H9 (cell line): ENCODE data around the gene LYVE1. TPM values are rescaled to one million over a fixed set of nuclear protein-coding genes. Genes with fewer than 3 reads are reported as not detected.

ENCODE experiments used
- DNase-seq: peaks from one replicate; pipeline ENCODE4 v3.0.0-alpha.2; 2017
- H2AFZ ChIP-seq: one replicate; pipeline ENCODE4 v1.6.1; 2013; ENCODE audit warnings: mild to moderate bottlenecking, low read length, control low read depth, moderate library complexity
- H2AK5ac ChIP-seq: 2 replicates; pipeline ENCODE4 v1.6.1; 2013; ENCODE audit warnings: low read length, control low read depth, mixed read lengths; ENCODE audit not compliant: insufficient read length
- H2BK120ac ChIP-seq: one replicate; pipeline ENCODE4 v1.6.1; 2013; ENCODE audit warnings: low read depth, mild to moderate bottlenecking, low read length, control low read depth, inconsistent platforms; ENCODE audit not compliant: poor library complexity, severe bottlenecking
- H2BK12ac ChIP-seq: 2 replicates; pipeline ENCODE4 v1.6.1; 2013; ENCODE audit warnings: low read length, control low read depth, mixed read lengths, low read depth; ENCODE audit not compliant: insufficient read length
- H2BK15ac ChIP-seq: 2 replicates; pipeline ENCODE4 v1.6.1; 2013; ENCODE audit warnings: low read depth, low read length, control low read depth
- H2BK20ac ChIP-seq: one replicate; pipeline ENCODE4 v1.6.1; 2013; ENCODE audit warnings: low read depth, mild to moderate bottlenecking, low read length, control low read depth, inconsistent platforms; ENCODE audit not compliant: poor library complexity, severe bottlenecking
- H2BK5ac ChIP-seq: 2 replicates; pipeline ENCODE4 v1.6.1; 2013; ENCODE audit warnings: low read length, control low read depth, mixed read lengths; ENCODE audit not compliant: insufficient read length
- H3K14ac ChIP-seq: 2 replicates; pipeline ENCODE4 v1.6.1; 2013; ENCODE audit warnings: low read length, control low read depth; ENCODE audit not compliant: insufficient read depth
- H3K18ac ChIP-seq: 2 replicates; pipeline ENCODE4 v1.6.1; 2013; ENCODE audit warnings: low read depth, mild to moderate bottlenecking, mixed read lengths, low read length, control low read depth; ENCODE audit not compliant: insufficient read length
- H3K23ac ChIP-seq: 2 replicates; pipeline ENCODE4 v1.6.1; 2013; ENCODE audit warnings: low read length, control low read depth, mixed read lengths, low read depth; ENCODE audit not compliant: insufficient read length
- H3K23me2 ChIP-seq: 2 replicates; pipeline ENCODE4 v1.6.1; 2013; ENCODE audit warnings: low read depth, mild to moderate bottlenecking, mixed read lengths, low read length, control low read depth; ENCODE audit not compliant: insufficient read length, poor library complexity, severe bottlenecking
- H3K27ac ChIP-seq: 2 replicates; pipeline ENCODE4 v1.5.1; 2013; ENCODE audit warnings: low read length, control low read depth, mixed read lengths, low read depth; ENCODE audit not compliant: insufficient read length
- H3K27me3 ChIP-seq: 2 replicates; pipeline ENCODE4 v1.6.1; 2013; ENCODE audit warnings: low read length, control low read depth, inconsistent platforms; ENCODE audit not compliant: insufficient read depth
- H3K4ac ChIP-seq: 2 replicates; pipeline ENCODE4 v1.6.1; 2013; ENCODE audit warnings: low read depth, mild to moderate bottlenecking, control low read depth, inconsistent platforms, low read length, moderate library complexity
- H3K4me1 ChIP-seq: 2 replicates; pipeline ENCODE4 v1.6.1; 2013; ENCODE audit warnings: low read length, control low read depth, inconsistent platforms; ENCODE audit not compliant: insufficient read depth
- H3K4me2 ChIP-seq: 2 replicates; pipeline ENCODE4 v1.6.1; 2013; ENCODE audit warnings: low read length, control low read depth, mixed read lengths; ENCODE audit not compliant: insufficient read length, insufficient read depth
- H3K56ac ChIP-seq: 2 replicates; pipeline ENCODE4 v1.6.1; 2013; ENCODE audit warnings: low read depth, mild to moderate bottlenecking, mixed read lengths, low read length, control low read depth; ENCODE audit not compliant: insufficient read length
- H3K79me1 ChIP-seq: 2 replicates; pipeline ENCODE4 v1.6.1; 2013; ENCODE audit warnings: low read depth, mild to moderate bottlenecking, moderate library complexity, low read length, control low read depth, inconsistent platforms; ENCODE audit not compliant: insufficient read depth, poor library complexity, severe bottlenecking
- H3K79me2 ChIP-seq: 2 replicates; pipeline ENCODE4 v1.6.1; 2013; ENCODE audit warnings: low read length, control low read depth, inconsistent platforms; ENCODE audit not compliant: insufficient read depth
- H3K9ac ChIP-seq: 2 replicates; pipeline ENCODE4 v1.6.1; 2013; ENCODE audit warnings: low read length, control low read depth, mixed read lengths; ENCODE audit not compliant: insufficient read length; ENCODE audit errors: extremely low read depth
- H3K9me3 ChIP-seq: one replicate; pipeline ENCODE4 v1.6.1; 2013; ENCODE audit warnings: low read depth, low read length, inconsistent platforms; ENCODE audit not compliant: control insufficient read depth
- H3T11ph ChIP-seq: one replicate; pipeline ENCODE4 v1.6.1; 2013; ENCODE audit warnings: mild to moderate bottlenecking, low read length, control low read depth, inconsistent platforms
- H4K20me1 ChIP-seq: one replicate; pipeline ENCODE4 v1.6.1; 2013; ENCODE audit not compliant: control insufficient read depth, insufficient read length, insufficient read depth
- H4K5ac ChIP-seq: 2 replicates; pipeline ENCODE4 v1.6.1; 2013; ENCODE audit warnings: low read depth, mild to moderate bottlenecking, mixed read lengths, low read length, control low read depth; ENCODE audit not compliant: insufficient read length
- H4K8ac ChIP-seq: replicated peaks from 2 replicates; pipeline ENCODE4 v1.6.1; 2013; ENCODE audit warnings: low read length, control low read depth, mixed read lengths, low read depth; ENCODE audit not compliant: insufficient read length
- H4K91ac ChIP-seq: 2 replicates; pipeline ENCODE4 v1.6.1; 2013; ENCODE audit warnings: low read depth, mild to moderate bottlenecking, moderate library complexity, mixed read lengths, low read length, control low read depth; ENCODE audit not compliant: insufficient read length
- H3K27ac Mint-ChIP-seq, 3 experiments: 2 replicates in 2 of 3; 3 replicates in 1 of 3; pipeline ENCODE4 v1.8.0; 2020 to 2021; ENCODE audit warnings: mixed read lengths in 3 of 3, mild to moderate bottlenecking in 1 of 3, moderate library complexity in 1 of 3
- H3K27me3 Mint-ChIP-seq: 2 replicates; pipeline ENCODE4 v1.8.0; 2021; ENCODE audit warnings: low read depth, mild to moderate bottlenecking, moderate library complexity, mixed read lengths
- H3K36me3 Mint-ChIP-seq, 3 experiments: 2 replicates in 2 of 3; 3 replicates in 1 of 3; pipeline ENCODE4 v1.8.0; 2020 to 2021; ENCODE audit warnings: low read depth in 3 of 3, mixed read lengths in 3 of 3; ENCODE audit not compliant: insufficient read depth in 1 of 3
- H3K4me1 Mint-ChIP-seq, 2 experiments: 2 replicates each; pipeline ENCODE4 v1.8.0; 2020; ENCODE audit warnings: mixed read lengths in 2 of 2
- H3K4me3 Mint-ChIP-seq, 2 experiments: 2 replicates in 1 of 2; 3 replicates in 1 of 2; pipeline ENCODE4 v1.8.0; 2020 to 2021; ENCODE audit warnings: mild to moderate bottlenecking in 2 of 2, mixed read lengths in 2 of 2, moderate library complexity in 1 of 2
- H3K9me3 Mint-ChIP-seq, 2 experiments: 2 replicates in 1 of 2; 3 replicates in 1 of 2; pipeline ENCODE4 v1.8.0; 2020; ENCODE audit warnings: mild to moderate bottlenecking in 2 of 2, mixed read lengths in 2 of 2, moderate library complexity in 1 of 2
- CTCF ChIP-seq: fragments of 200-600 bp; sonication (generic); conservative IDR thresholded peaks from 3 replicates; pipeline ENCODE4 v1.8.0; 2021; ENCODE audit warnings: antibody characterized with exemption, mild to moderate bottlenecking
- WGBS: extraction: QIAGEN DNeasy Blood & Tissue Kit; methylation state at CpG from one replicate; pipeline ENCODE4 v1.1.7; 2013; ENCODE audit warnings: missing lambda C conversion rate, low lambda C conversion rate, mixed read lengths; ENCODE audit not compliant: insufficient read length; ENCODE audit errors: extremely low coverage; 5-methylcytosine and 5-hydroxymethylcytosine counted together
- total RNA-seq: library from RNA; stranded (reverse); gene quantifications from 2 replicates; pipeline ENCODE4 v1.2.1, GENCODE V29; 2021

Gene LYVE1
- total RNA-seq, 1 experiment from 2014 or later, result not detected

- Histone ChIP-seq H3K9ac (no peak overlapping the region), H2BK120ac (no peak overlapping the region), H2BK12ac (no peak overlapping the region), H3K23me2 (no peaks in the 10 kb centered on the region), H2BK20ac (no peak overlapping the region), H4K5ac (no peak overlapping the region), H2AFZ (no peak overlapping the region), H4K20me1 (no peaks in the 10 kb centered on the region), H3K27me3 (no peaks in the 10 kb centered on the region), H2BK15ac (no peak overlapping the region), H3K18ac (no peak overlapping the region), H4K91ac (no peak overlapping the region), H4K8ac (no peak overlapping the region), H3K56ac (no peak overlapping the region), H3K79me2 (no peaks in the 10 kb centered on the region), H3K9me3 (no peaks in the 10 kb centered on the region), H3K4me1 (peaks cover 8% of the 10 kb centered on the region; the same call in 1 of the 2 replicates), H2BK5ac (no peak overlapping the region), H3K27ac (no peak overlapping the region), H3K79me1 (no peaks in the 10 kb centered on the region), H3T11ph (no peak overlapping the region), H3K4me2 (no peak overlapping the region), H2AK5ac (no peak overlapping the region), H3K23ac (no peak overlapping the region), H3K14ac (no peak overlapping the region), H3K4ac (no peak overlapping the region)
- no peak overlapping the region for H3K27ac Mint-ChIP-seq
- no peak for DNase-seq
- TF ChIP-seq CTCF, result no peak
- WGBS, result no CpG with 5 or more reads among the region's 3 CpGs
- H3K9me3 Mint-ChIP-seq, result no peaks in the 10 kb centered on the region
- no peaks in the 10 kb centered on the region for H3K27me3 Mint-ChIP-seq
- H3K36me3 Mint-ChIP-seq, result no peaks in the 10 kb centered on the region
- peaks cover 16 to 22% of the 10 kb centered on the region in 2 experiments for H3K4me1 Mint-ChIP-seq
- no peak overlapping the region for H3K4me3 Mint-ChIP-seq
Measured at GRCh38 chr11:10515418-10515817, 53.0 kb downstream of the LYVE1 start.
